Astrocyte (in vitro differentiated cells and primary cell): ENCODE measurements around the gene TANGO6.

Source experiments
- CTCF ChIP-seq: IDR thresholded peaks from 2 replicates; pipeline ENCODE4 v1.5.1; 2011; ENCODE audit warnings: low read depth, mild to moderate bottlenecking, inconsistent platforms, low read length, moderate library complexity; ENCODE audit not compliant: insufficient read depth
- EZH2 ChIP-seq: IDR thresholded peaks from 2 replicates; pipeline ENCODE4 v1.6.1; 2012; ENCODE audit warnings: mild to moderate bottlenecking, low read length, inconsistent platforms; ENCODE audit not compliant: insufficient read depth

- TF ChIP-seq CTCF (no peak), EZH2 (no peak)
Observed at GRCh38 chr16:69003500-69003899, 160.2 kb downstream of the TANGO6 start.
